ENCODE results near the gene ACADVL. TPM values are rescaled to one million over a fixed set of nuclear protein-coding genes. Genes with fewer than 3 reads are reported as not detected.
A peak's percentile ranks its signal among the peaks of the same experiment; 100 is the strongest.

Gene ACADVL
- total and polyA plus RNA-seq, 2 donors (not counting 1 experiment from before 2014, with no cell fraction given), result 640 to 696 TPM

GRCh38 chr17:7240375-7240774 is 20.6 kb downstream of the ACADVL start:
- Histone ChIP-seq H3K9ac (ENCODE audit: low read length) (peak overlapping the region; percentile 94), H3K79me2 (ENCODE audit: control insufficient read depth, insufficient read depth, low read length) (peaks cover 37% of the 10 kb centered on the region)
- H3K27me3 Mint-ChIP-seq, result no peaks in the 10 kb centered on the region

More at GRCh38 chr17:7240375-7240774, 20.6 kb downstream of the ACADVL start:
- Histone ChIP-seq H3K4me3 (ENCODE audit: control extremely low read depth in 1 of 5, extremely low read depth in 1 of 5, insufficient read depth in 1 of 5, low read depth in 2 of 5, low read length in 4 of 5) (peak overlapping the region in 2 of 5 experiments; percentile 32 to 97), H3K4me2 (replicated peaks; ENCODE audit: low read depth, low read length, poor library complexity, severe bottlenecking) (peak overlapping the region; percentile 79), H4K20me1 (ENCODE audit: control insufficient read depth, insufficient read depth, low read length, poor library complexity, severe bottlenecking) (peaks cover 22% of the 10 kb centered on the region), H2AFZ (ENCODE audit: insufficient read depth, low read depth, low read length, poor library complexity, severe bottlenecking) (no peak overlapping the region), H3K4me1 (ENCODE audit: control insufficient read depth in 2 of 2, insufficient read depth in 2 of 2, low read length in 2 of 2) (peaks cover 33 to 41% of the 10 kb centered on the region in 2 donors), H3K27ac (ENCODE audit: low read length in 2 of 2) (peak overlapping the region; percentile 33 to 97), H3K36me3 (replicated peaks in 1 of 2; ENCODE audit: control extremely low read depth in 1 of 2, control insufficient read depth in 1 of 2, extremely low read depth in 1 of 2, insufficient read depth in 2 of 2, low read length in 1 of 2) (peaks cover 0 to 29% of the 10 kb centered on the region in 2 experiments), H3K27me3 (replicated peaks in 1 of 4; ENCODE audit: control extremely low read depth in 1 of 4, control insufficient read depth in 3 of 4, insufficient read depth in 4 of 4, low read length in 3 of 4) (no peaks in the 10 kb centered on the region), H3K9me3 (ENCODE audit: control extremely low read depth in 1 of 3, control insufficient read depth in 2 of 3, insufficient read depth in 1 of 3, low read length in 2 of 3) (no peaks in the 10 kb centered on the region)
- Mint-ChIP-seq H3K27ac (peak overlapping the region; percentile 100), H3K9me3 (ENCODE audit: insufficient read depth) (no peaks in the 10 kb centered on the region), H3K4me1 (peaks cover 52% of the 10 kb centered on the region), H3K4me3 (peak overlapping the region; percentile 98)
- intact Hi-C loops (cut with micrococcal nuclease), result no loop called here
- ATAC-seq (ENCODE audit: low read depth) (no peak), DNase-seq (peak; percentile 73)
- 50% methylated on average over 2 of the region's 4 CpGs for WGBS (ENCODE audit: insufficient coverage)
- POLR2A ChIA-PET, result interaction anchor here (0.6 to 13.1 kb wide), 4 partner anchors 10 to 1007 kb away, joined by 3 to 157 read pairs (median 15); partner anchors contain the start of genes ACADVL, CTC1, CTDNEP1 and DLG4
- CTCF ChIA-PET, result interaction anchor here (0.9 to 5.0 kb wide), 5 partner anchors 9 to 56 kb away, joined by 3 to 36 read pairs (median 6); partner anchors contain the start of genes ACADVL, CTDNEP1, DLG4 and ELP5
- TF ChIP-seq EZH2 (IDR thresholded peaks at IDR 0.05; ENCODE audit: borderline replicate concordance, insufficient read depth, low read depth, low read length, poor library complexity, severe bottlenecking) (no peak), CTCF (IDR thresholded peaks at IDR 0.05) (no peak)

Measured in B cell (primary cell).